Retinal pigment epithelial cell (primary cell): ENCODE results near the gene ADAMTS5.

Experiments
- DNase-seq: peaks from one replicate; pipeline ENCODE4 v3.0.0-alpha.2; 2010; ENCODE audit warnings: low read depth
- H3K4me3 ChIP-seq: 2 replicates; pipeline ENCODE4 v1.5.1; 2011; ENCODE audit warnings: mild to moderate bottlenecking, low read length, control low read depth, moderate library complexity
- TF ChIP-seq, protein P1 (sequence below): conservative IDR thresholded peaks from 2 replicates; pipeline ENCODE4 v1.5.1; 2011; ENCODE audit warnings: low read depth, low read length, control low read depth, inconsistent platforms

The ADAMTS5 gene

GRCh38 chr21:26918323-26919079, 48.4 kb downstream of the ADAMTS5 start:
- TF ChIP-seq, protein P1, sequence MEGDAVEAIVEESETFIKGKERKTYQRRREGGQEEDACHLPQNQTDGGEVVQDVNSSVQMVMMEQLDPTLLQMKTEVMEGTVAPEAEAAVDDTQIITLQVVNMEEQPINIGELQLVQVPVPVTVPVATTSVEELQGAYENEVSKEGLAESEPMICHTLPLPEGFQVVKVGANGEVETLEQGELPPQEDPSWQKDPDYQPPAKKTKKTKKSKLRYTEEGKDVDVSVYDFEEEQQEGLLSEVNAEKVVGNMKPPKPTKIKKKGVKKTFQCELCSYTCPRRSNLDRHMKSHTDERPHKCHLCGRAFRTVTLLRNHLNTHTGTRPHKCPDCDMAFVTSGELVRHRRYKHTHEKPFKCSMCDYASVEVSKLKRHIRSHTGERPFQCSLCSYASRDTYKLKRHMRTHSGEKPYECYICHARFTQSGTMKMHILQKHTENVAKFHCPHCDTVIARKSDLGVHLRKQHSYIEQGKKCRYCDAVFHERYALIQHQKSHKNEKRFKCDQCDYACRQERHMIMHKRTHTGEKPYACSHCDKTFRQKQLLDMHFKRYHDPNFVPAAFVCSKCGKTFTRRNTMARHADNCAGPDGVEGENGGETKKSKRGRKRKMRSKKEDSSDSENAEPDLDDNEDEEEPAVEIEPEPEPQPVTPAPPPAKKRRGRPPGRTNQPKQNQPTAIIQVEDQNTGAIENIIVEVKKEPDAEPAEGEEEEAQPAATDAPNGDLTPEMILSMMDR: no peak
- H3K4me3 ChIP-seq: no peak overlapping the region
- DNase-seq: no peak

DNA sequence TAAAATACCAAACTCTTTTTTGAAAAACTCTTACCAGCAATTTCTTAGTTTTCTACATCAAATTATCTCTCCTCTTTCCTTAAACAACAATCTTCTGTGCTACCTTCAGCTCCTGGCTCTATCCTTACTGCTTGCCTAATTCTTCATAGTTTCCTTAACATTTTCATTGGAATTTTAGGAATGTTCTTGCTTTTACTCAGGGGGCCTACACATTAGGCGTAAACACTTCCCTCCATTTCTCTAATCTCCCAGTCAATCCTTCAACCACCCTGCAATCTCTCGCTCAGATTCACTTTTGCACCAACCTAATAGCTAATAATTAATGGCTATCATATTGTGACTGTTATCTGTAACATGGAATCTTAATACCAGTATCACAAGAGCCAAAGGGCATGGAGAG, 50.1 kb downstream of the ADAMTS5 start:
- TF ChIP-seq, protein P1: no peak
- DNase-seq: no peak
- no peak overlapping the region for H3K4me3 ChIP-seq

DNA sequence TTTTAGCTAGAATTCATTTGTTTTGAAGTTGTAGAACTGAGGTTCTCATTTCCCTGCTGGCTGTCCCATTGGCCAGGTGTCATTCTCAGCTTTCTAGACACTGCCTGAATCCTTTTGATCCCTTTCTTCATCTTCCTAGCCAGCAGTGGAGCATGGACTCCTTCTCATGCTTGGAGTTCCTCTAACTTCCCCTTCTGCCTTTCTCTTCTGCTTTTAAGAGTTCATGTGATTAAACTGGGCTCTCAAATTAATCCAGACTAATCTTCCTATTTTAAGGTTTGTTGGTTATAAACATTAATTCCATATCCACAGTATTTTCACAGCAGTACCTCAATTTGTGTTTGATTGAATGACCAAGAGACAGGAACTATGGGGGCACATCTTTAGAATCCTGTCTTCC, 52.3 kb downstream of the ADAMTS5 start:
- TF ChIP-seq, protein P1: no peak
- no peak for DNase-seq
- H3K4me3 ChIP-seq: no peak overlapping the region

DNA sequence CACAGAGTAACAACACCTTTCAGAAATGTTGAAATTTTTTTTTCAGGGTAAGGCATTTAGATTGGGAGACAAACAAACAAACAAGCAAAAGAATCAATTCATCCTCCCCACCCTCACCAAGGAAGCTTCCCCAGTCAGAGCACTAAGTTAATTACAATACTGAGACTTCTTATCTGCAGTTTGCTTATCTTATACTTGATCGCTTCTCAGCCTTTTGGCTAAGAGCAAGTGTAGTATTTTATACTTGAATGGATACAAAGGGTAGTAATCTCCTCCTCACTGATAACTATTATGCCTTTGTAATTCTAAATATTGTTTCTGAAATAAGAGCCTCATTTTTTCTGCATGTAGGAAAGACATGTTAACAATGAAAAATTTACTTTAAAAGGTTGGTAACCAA, 54.4 kb downstream of the ADAMTS5 start:
- TF ChIP-seq, protein P1: no peak
- H3K4me3 ChIP-seq: no peak overlapping the region

GRCh38 chr21:26909972-26910371, 56.9 kb downstream of the ADAMTS5 start:
- no peak overlapping the region for H3K4me3 ChIP-seq
- no peak for DNase-seq
- TF ChIP-seq, protein P1: peak; percentile 30

More for the DNA sequence above, 54.4 kb downstream of the ADAMTS5 start:
- no peak for DNase-seq

GRCh38 chr21:26900980-26901379, 65.9 kb downstream of the ADAMTS5 start:
- no peak for DNase-seq
- H3K4me3 ChIP-seq: no peak overlapping the region
- TF ChIP-seq, protein P1: no peak

- no peak overlapping the region for H3K4me3 ChIP-seq
- TF ChIP-seq, protein P1: no peak
- no peak for DNase-seq
Observed at GRCh38 chr21:26892151-26892550, 74.7 kb downstream of the ADAMTS5 start.
